Astrocyte (in vitro differentiated cells and primary cell): ENCODE data around the gene ABHD15. TPM values are rescaled to one million over a fixed set of nuclear protein-coding genes. Genes with fewer than 3 reads are reported as not detected.

Source experiments
- DNase-seq: peaks from one replicate; pipeline ENCODE4 v3.0.0-alpha.2; 2010; ENCODE audit warnings: low read depth
- FAIRE-seq: peaks from 2 replicates; lab custom pipeline; 2011; peaks lifted over from hg19 to GRCh38; lab: Jason Lieb, UNC
- H2AFZ ChIP-seq: 2 replicates; pipeline ENCODE4 v1.6.0; 2012; ENCODE audit warnings: low read depth, low read length, inconsistent platforms
- H3K27ac ChIP-seq: 2 replicates; pipeline ENCODE4 v1.5.1; 2011; ENCODE audit warnings: low read depth, low read length, inconsistent platforms
- H3K27me3 ChIP-seq: 2 replicates; pipeline ENCODE4 v1.6.0; 2011; ENCODE audit warnings: low read length, inconsistent platforms; ENCODE audit not compliant: insufficient read depth
- H3K36me3 ChIP-seq: 2 replicates; pipeline ENCODE4 v1.5.1; 2011; ENCODE audit warnings: low read length, inconsistent platforms; ENCODE audit not compliant: insufficient read depth
- H3K4me1 ChIP-seq: 2 replicates; pipeline ENCODE4 v1.5.1; 2011; ENCODE audit warnings: low read length, inconsistent platforms; ENCODE audit not compliant: insufficient read depth
- H3K4me2 ChIP-seq: 2 replicates; pipeline ENCODE4 v1.6.0; 2012; ENCODE audit warnings: low read length, inconsistent platforms
- H3K4me3 ChIP-seq: 2 replicates; pipeline ENCODE4 v1.5.1; 2011; ENCODE audit warnings: low read depth, mild to moderate bottlenecking, low read length, inconsistent platforms; ENCODE audit not compliant: insufficient read depth
- H3K79me2 ChIP-seq: 2 replicates; pipeline ENCODE4 v1.6.0; 2012; ENCODE audit warnings: mild to moderate bottlenecking, low read length, inconsistent platforms; ENCODE audit not compliant: insufficient read depth
- H3K9ac ChIP-seq: 2 replicates; pipeline ENCODE4 v1.6.0; 2012; ENCODE audit warnings: mild to moderate bottlenecking, low read length, inconsistent platforms
- H3K9me3 ChIP-seq: 2 replicates; pipeline ENCODE4 v1.5.1; 2012; ENCODE audit warnings: low read depth, mild to moderate bottlenecking, low read length, inconsistent platforms; ENCODE audit not compliant: insufficient read depth
- H4K20me1 ChIP-seq: 2 replicates; pipeline ENCODE4 v1.6.0; 2012; ENCODE audit warnings: low read length, inconsistent platforms; ENCODE audit not compliant: insufficient read depth
- H3K27ac Mint-ChIP-seq: one replicate; pipeline ENCODE4 v1.8.0; 2021; ENCODE audit warnings: mild to moderate bottlenecking, mixed read lengths; ENCODE audit not compliant: unreplicated experiment
- H3K27me3 Mint-ChIP-seq: one replicate; pipeline ENCODE4 v1.8.0; 2021; ENCODE audit warnings: low read depth, mixed read lengths; ENCODE audit not compliant: unreplicated experiment
- H3K36me3 Mint-ChIP-seq: one replicate; pipeline ENCODE4 v1.8.0; 2021; ENCODE audit warnings: low read depth, mixed read lengths; ENCODE audit not compliant: unreplicated experiment
- H3K4me1 Mint-ChIP-seq: one replicate; pipeline ENCODE4 v1.8.0; 2021; ENCODE audit warnings: low read depth, mixed read lengths; ENCODE audit not compliant: unreplicated experiment
- H3K4me3 Mint-ChIP-seq: one replicate; pipeline ENCODE4 v1.8.0; 2021; ENCODE audit warnings: mild to moderate bottlenecking, moderate library complexity, mixed read lengths; ENCODE audit not compliant: unreplicated experiment
- H3K9me3 Mint-ChIP-seq: one replicate; pipeline ENCODE4 v1.8.0; 2021; ENCODE audit warnings: mild to moderate bottlenecking, mixed read lengths; ENCODE audit not compliant: unreplicated experiment
- EZH2 ChIP-seq: IDR thresholded peaks from 2 replicates; pipeline ENCODE4 v1.6.1; 2012; ENCODE audit warnings: mild to moderate bottlenecking, low read length, inconsistent platforms; ENCODE audit not compliant: insufficient read depth
- total RNA-seq: library from RNA; stranded (reverse); gene quantifications from 2 replicates; pipeline ENCODE4 v1.2.1, GENCODE V29; 2021
- TF ChIP-seq, protein P1 (sequence below): IDR thresholded peaks from 2 replicates; pipeline ENCODE4 v1.5.1; 2011; ENCODE audit warnings: low read depth, mild to moderate bottlenecking, inconsistent platforms, low read length, moderate library complexity; ENCODE audit not compliant: insufficient read depth

Gene ABHD15
- total RNA-seq, 1 donor from 2014 or later, result 8.6 TPM

DNA sequence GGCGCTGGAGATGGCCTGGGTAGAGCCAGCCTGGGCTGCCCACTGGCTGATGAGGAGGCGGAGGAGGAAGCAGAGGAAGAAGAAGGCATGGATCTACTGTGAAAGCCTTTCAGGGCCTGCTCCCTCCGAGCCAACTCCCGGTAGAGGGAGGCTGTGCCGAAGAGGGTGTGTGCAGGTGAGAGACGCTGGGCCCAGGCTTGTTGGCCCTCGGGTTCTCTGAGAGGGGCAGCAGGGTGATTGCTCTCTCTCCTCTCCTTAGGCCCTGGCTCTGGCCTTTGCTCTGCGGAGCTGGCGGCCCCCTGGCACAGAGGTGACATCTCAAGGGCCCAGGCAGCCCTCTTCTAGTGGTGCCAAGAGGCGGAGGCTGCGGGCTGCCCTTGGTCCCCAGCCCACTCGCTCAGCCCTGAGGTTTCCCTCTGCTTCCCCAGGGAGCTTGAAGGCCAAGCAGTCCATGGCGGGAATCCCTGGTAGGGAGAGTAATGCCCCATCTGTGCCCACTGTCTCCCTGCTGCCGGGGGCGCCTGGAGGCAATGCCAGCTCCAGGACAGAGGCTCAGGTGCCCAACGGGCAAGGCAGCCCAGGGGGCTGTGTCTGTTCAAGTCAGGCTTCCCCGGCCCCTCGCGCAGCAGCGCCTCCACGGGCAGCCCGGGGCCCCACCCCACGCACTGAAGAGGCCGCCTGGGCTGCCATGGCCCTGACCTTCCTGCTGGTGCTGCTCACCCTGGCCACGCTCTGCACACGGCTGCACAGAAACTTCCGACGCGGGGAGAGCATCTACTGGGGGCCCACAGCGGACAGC, 5.2 kb upstream of the ABHD15 start:
- FAIRE-seq, result no peak
- Histone ChIP-seq H3K4me3 (no peak overlapping the region), H2AFZ (peak overlapping the region; percentile 18), H3K4me1 (peaks cover 19% of the 10 kb centered on the region), H3K4me2 (peak overlapping the region; percentile 64), H3K36me3 (no peaks in the 10 kb centered on the region), H3K9me3 (no peaks in the 10 kb centered on the region), H3K79me2 (no peaks in the 10 kb centered on the region), H3K27ac (no peak overlapping the region), H4K20me1 (peaks cover 28% of the 10 kb centered on the region), H3K9ac (no peak overlapping the region), H3K27me3 (no peaks in the 10 kb centered on the region)
- TF ChIP-seq EZH2, result no peak
- TF ChIP-seq, protein P1, sequence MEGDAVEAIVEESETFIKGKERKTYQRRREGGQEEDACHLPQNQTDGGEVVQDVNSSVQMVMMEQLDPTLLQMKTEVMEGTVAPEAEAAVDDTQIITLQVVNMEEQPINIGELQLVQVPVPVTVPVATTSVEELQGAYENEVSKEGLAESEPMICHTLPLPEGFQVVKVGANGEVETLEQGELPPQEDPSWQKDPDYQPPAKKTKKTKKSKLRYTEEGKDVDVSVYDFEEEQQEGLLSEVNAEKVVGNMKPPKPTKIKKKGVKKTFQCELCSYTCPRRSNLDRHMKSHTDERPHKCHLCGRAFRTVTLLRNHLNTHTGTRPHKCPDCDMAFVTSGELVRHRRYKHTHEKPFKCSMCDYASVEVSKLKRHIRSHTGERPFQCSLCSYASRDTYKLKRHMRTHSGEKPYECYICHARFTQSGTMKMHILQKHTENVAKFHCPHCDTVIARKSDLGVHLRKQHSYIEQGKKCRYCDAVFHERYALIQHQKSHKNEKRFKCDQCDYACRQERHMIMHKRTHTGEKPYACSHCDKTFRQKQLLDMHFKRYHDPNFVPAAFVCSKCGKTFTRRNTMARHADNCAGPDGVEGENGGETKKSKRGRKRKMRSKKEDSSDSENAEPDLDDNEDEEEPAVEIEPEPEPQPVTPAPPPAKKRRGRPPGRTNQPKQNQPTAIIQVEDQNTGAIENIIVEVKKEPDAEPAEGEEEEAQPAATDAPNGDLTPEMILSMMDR, result no peak
- Mint-ChIP-seq H3K27ac (peak overlapping the region; percentile 41), H3K4me1 (peaks cover 5% of the 10 kb centered on the region), H3K4me3 (no peak overlapping the region), H3K36me3 (peaks cover 12% of the 10 kb centered on the region), H3K27me3 (peaks cover 2% of the 10 kb centered on the region), H3K9me3 (no peaks in the 10 kb centered on the region)
- DNase-seq, result no peak

DNA sequence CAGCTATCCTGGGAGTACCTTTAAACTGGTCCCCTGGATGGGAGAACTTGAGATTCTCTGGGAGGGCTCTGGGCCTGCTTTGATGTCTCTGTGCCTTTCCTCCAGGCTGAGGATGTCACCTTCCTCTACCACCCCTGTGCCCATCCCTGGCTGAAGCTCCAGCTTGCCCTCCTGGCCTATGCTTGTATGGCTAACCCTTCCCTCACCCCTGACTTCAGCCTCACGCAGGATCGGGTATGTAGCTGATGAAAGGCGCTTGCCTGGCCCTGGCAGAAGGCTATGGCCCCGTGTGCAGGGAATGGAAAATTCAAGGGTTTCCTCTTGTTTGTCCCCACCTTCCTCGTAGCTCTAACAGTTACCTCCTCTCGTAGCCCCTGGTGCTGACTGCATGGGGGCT, 4.6 kb upstream of the ABHD15 start:
- H3K27ac ChIP-seq, result no peak overlapping the region
- TF ChIP-seq, protein P1, result no peak
- TF ChIP-seq EZH2, result no peak
- no peak overlapping the region for H2AFZ ChIP-seq
- H3K4me1 ChIP-seq, result peaks cover 19% of the 10 kb centered on the region
- no peak for DNase-seq
- no peaks in the 10 kb centered on the region for H3K9me3 Mint-ChIP-seq
- no peaks in the 10 kb centered on the region for H3K36me3 ChIP-seq
- peaks cover 2% of the 10 kb centered on the region for H3K27me3 Mint-ChIP-seq
- H3K9me3 ChIP-seq, result no peaks in the 10 kb centered on the region
- no peak overlapping the region for H3K4me3 ChIP-seq
- H3K27me3 ChIP-seq, result no peaks in the 10 kb centered on the region
- H3K4me1 Mint-ChIP-seq, result peaks cover 5% of the 10 kb centered on the region
- H3K79me2 ChIP-seq, result no peaks in the 10 kb centered on the region
- peaks cover 28% of the 10 kb centered on the region for H4K20me1 ChIP-seq
- no peak overlapping the region for H3K4me2 ChIP-seq
- H3K36me3 Mint-ChIP-seq, result peaks cover 12% of the 10 kb centered on the region
- H3K4me3 Mint-ChIP-seq, result peak overlapping the region; percentile 50
- H3K27ac Mint-ChIP-seq, result peak overlapping the region; percentile 41
- no peak overlapping the region for H3K9ac ChIP-seq
- FAIRE-seq, result no peak

DNA sequence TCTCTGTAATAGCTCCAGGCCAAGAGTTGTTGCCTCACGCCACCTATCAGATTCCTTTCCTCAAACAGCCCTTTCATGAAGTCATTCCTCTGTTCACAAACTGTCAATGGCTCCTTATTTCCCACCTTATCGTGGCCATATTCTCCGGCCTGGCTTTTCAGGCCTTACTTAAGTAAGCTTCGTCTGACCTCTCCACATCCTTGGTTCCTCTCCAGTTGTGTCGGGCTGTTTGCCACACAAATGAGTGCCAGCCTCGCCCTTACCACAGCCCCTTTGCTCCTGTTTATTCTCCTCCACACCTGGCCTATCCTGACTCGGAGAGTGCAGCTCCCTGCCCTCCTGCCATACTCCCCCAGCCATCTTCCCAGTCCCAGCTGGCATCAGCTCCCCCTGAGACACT, 3.7 kb upstream of the ABHD15 start:
- no peak for DNase-seq
- H3K27ac Mint-ChIP-seq, result peak overlapping the region; percentile 47

More for the DNA sequence above, 3.7 kb upstream of the ABHD15 start:
- Mint-ChIP-seq H3K9me3 (no peaks in the 10 kb centered on the region), H3K27me3 (peaks cover 6% of the 10 kb centered on the region), H3K36me3 (peaks cover 12% of the 10 kb centered on the region), H3K4me3 (peak overlapping the region; percentile 75), H3K4me1 (peaks cover 5% of the 10 kb centered on the region)
- H3K27me3 ChIP-seq, result peaks cover 3% of the 10 kb centered on the region
- H3K79me2 ChIP-seq, result no peaks in the 10 kb centered on the region
- no peak for TF ChIP-seq EZH2
- TF ChIP-seq, protein P1, result no peak
- no peak overlapping the region for H3K4me3 ChIP-seq
- FAIRE-seq, result no peak
- H3K9me3 ChIP-seq, result no peaks in the 10 kb centered on the region
- H3K4me1 ChIP-seq, result peaks cover 26% of the 10 kb centered on the region
- H3K9ac ChIP-seq, result no peak overlapping the region
- H3K36me3 ChIP-seq, result no peaks in the 10 kb centered on the region
- H3K27ac ChIP-seq, result no peak overlapping the region
- H4K20me1 ChIP-seq, result peaks cover 28% of the 10 kb centered on the region
- H2AFZ ChIP-seq, result no peak overlapping the region
- no peak overlapping the region for H3K4me2 ChIP-seq
